Right lung (tissue), 5 donors: ENCODE measurements around the gene ZCCHC17. TPM values are rescaled to one million over a fixed set of nuclear protein-coding genes. Genes with fewer than 3 reads are reported as not detected.

Source experiments
- polyA plus RNA-seq, 5 donors: library from polyadenylated mRNA; unstranded; fragments of 120-200 nt; gene quantifications; one replicate each; pipeline versions ENCODE4 v1.2.1 to v1.2.3, GENCODE V29; 2013; ENCODE audit warnings: inconsistent platforms in 1 of 5, low replicate concordance in 1 of 5; ENCODE audit not compliant: insufficient read length in 5 of 5, insufficient read depth in 1 of 5

Gene ZCCHC17
- polyA plus RNA-seq, 5 donors = 39.9 to 50.9 (median 43.6) TPM

Other genes with a start within 250 kb of the ZCCHC17 start
- gene PUM1, start 231.3 kb upstream of the ZCCHC17 start, polyA plus RNA-seq = 100 to 1,000 TPM in 4 of 5 donors, 10 to 100 TPM in 1; 69.6 to 122 (median 114) TPM
- 1 to 10 TPM; 1.7 to 3.2 (median 2.4) TPM for gene NKAIN1, start 57.1 kb upstream of the ZCCHC17 start, polyA plus RNA-seq
- 10 to 100 TPM; 68.8 to 73.0 (median 70.4) TPM for gene SNRNP40, start 244 bp upstream of the ZCCHC17 start, polyA plus RNA-seq
- 10 to 100 TPM in 2 of 5 donors, 1 to 10 TPM in 3; 6.8 to 15.0 (median 8.5) TPM for gene FABP3, start 76.0 kb downstream of the ZCCHC17 start, polyA plus RNA-seq
- 10 to 100 TPM in 3 of 5 donors, 1 to 10 TPM in 2; 8.0 to 16.9 (median 14.4) TPM for gene SERINC2, start 116.2 kb downstream of the ZCCHC17 start, polyA plus RNA-seq